CD14-positive monocyte (primary cell): ENCODE results near the gene ESPNL. TPM values are rescaled to one million over a fixed set of nuclear protein-coding genes. Genes with fewer than 3 reads are reported as not detected.
A peak's percentile ranks its signal among the peaks of the same experiment; 100 is the strongest.

Experiments
- DNase-seq, 3 donors: peaks; one replicate each; pipeline ENCODE4 v3.0.0-alpha.2; 2011 to 2022
- H2AFZ ChIP-seq: 2 replicates; pipeline ENCODE4 v1.6.0; 2012; ENCODE audit warnings: mild to moderate bottlenecking, low read depth, low read length, inconsistent platforms; ENCODE audit not compliant: insufficient read depth, poor library complexity, severe bottlenecking
- H3K27ac ChIP-seq, 2 donors: 1 replicate in 1 of 2; 2 replicates in 1 of 2; pipeline ENCODE4 v1.5.1; 2012 to 2013; ENCODE audit warnings: low read length in 2 of 2, control low read depth in 1 of 2, inconsistent platforms in 1 of 2, low read depth in 1 of 2, mild to moderate bottlenecking in 1 of 2
- H3K27me3 ChIP-seq, 2 donors: one replicate each; pipeline versions ENCODE4 v1.6.0 to v1.6.1; 2011 to 2013; ENCODE audit warnings: low read length in 2 of 2; ENCODE audit not compliant: control insufficient read depth in 2 of 2, insufficient read depth in 2 of 2
- H3K36me3 ChIP-seq, 2 donors: replicated peaks in 1 of 2; 1 replicate in 1 of 2; 2 replicates in 1 of 2; pipeline versions ENCODE4 v1.5.1 to v1.6.1; 2012 to 2013; ENCODE audit warnings: low read length in 2 of 2, control low read depth in 1 of 2, inconsistent platforms in 1 of 2, mild to moderate bottlenecking in 1 of 2; ENCODE audit not compliant: insufficient read depth in 2 of 2, control insufficient read depth in 1 of 2
- H3K4me1 ChIP-seq, 2 donors: 1 replicate in 1 of 2; 2 replicates in 1 of 2; pipeline versions ENCODE4 v1.5.1 to v1.6.1; 2012 to 2013; ENCODE audit warnings: low read length in 2 of 2, control low read depth in 1 of 2, inconsistent platforms in 1 of 2, mild to moderate bottlenecking in 1 of 2, moderate library complexity in 1 of 2; ENCODE audit not compliant: insufficient read depth in 2 of 2, control insufficient read depth in 1 of 2
- H3K4me2 ChIP-seq: replicated peaks from 2 replicates; pipeline ENCODE3; 2012; ENCODE audit warnings: low read length, moderate library complexity, mild to moderate bottlenecking; ENCODE audit not compliant: poor library complexity, severe bottlenecking; ENCODE audit errors: extremely low read depth
- H3K4me3 ChIP-seq, 3 experiments: fragments of 200-600 bp in 1 of 3; sonication (generic) in 1 of 3; replicated peaks in 1 of 3; 1 replicate in 2 of 3; 2 replicates in 1 of 3; pipeline ENCODE4 v1.5.1; 2011 to 2013; ENCODE audit warnings: low read length in 3 of 3, mild to moderate bottlenecking in 3 of 3, control low read depth in 2 of 3, low read depth in 2 of 3, inconsistent platforms in 1 of 3, moderate library complexity in 1 of 3
- H3K79me2 ChIP-seq: 2 replicates; pipeline ENCODE4 v1.6.0; 2012; ENCODE audit warnings: mild to moderate bottlenecking, control low read depth, inconsistent platforms, low read length, moderate library complexity; ENCODE audit not compliant: insufficient read depth
- H3K9ac ChIP-seq: 2 replicates; pipeline ENCODE4 v1.6.0; 2017; ENCODE audit warnings: low read length, mild to moderate bottlenecking; ENCODE audit not compliant: insufficient read depth, poor library complexity, severe bottlenecking
- H3K9me3 ChIP-seq, 2 donors: replicated peaks in 1 of 2; 1 replicate in 1 of 2; 2 replicates in 1 of 2; pipeline versions ENCODE4 v1.5.1 to v1.6.1; 2012 to 2013; ENCODE audit warnings: low read length in 2 of 2, control low read depth in 1 of 2; ENCODE audit not compliant: control insufficient read depth in 1 of 2, insufficient read depth in 1 of 2
- H4K20me1 ChIP-seq: 2 replicates; pipeline ENCODE4 v1.6.0; 2012; ENCODE audit warnings: mild to moderate bottlenecking, low read length, control low read depth, moderate library complexity; ENCODE audit not compliant: insufficient read depth
- H3K27ac Mint-ChIP-seq, 7 donors: one replicate each; pipeline ENCODE4 v1.8.0; 2020; ENCODE audit warnings: mild to moderate bottlenecking in 7 of 7, mixed read lengths in 7 of 7, moderate library complexity in 6 of 7, inconsistent platforms in 2 of 7
- H3K27me3 Mint-ChIP-seq, 3 donors: one replicate each; pipeline ENCODE4 v1.8.0; 2021 to 2022; ENCODE audit warnings: low read depth in 3 of 3, mild to moderate bottlenecking in 3 of 3, mixed read lengths in 3 of 3, moderate library complexity in 3 of 3, inconsistent platforms in 1 of 3
- H3K36me3 Mint-ChIP-seq, 2 donors: one replicate each; pipeline ENCODE4 v1.8.0; 2020; ENCODE audit warnings: mixed read lengths in 2 of 2, inconsistent platforms in 1 of 2, mild to moderate bottlenecking in 1 of 2
- H3K4me1 Mint-ChIP-seq: one replicate; pipeline ENCODE4 v1.8.0; 2020; ENCODE audit warnings: mild to moderate bottlenecking, mixed read lengths
- H3K4me3 Mint-ChIP-seq, 2 donors: one replicate each; pipeline ENCODE4 v1.8.0; 2020; ENCODE audit warnings: mild to moderate bottlenecking in 2 of 2, mixed read lengths in 2 of 2, moderate library complexity in 1 of 2
- H3K9me3 Mint-ChIP-seq, 7 donors: one replicate each; pipeline ENCODE4 v1.8.0; 2020 to 2022; ENCODE audit warnings: mixed read lengths in 7 of 7, mild to moderate bottlenecking in 6 of 7, moderate library complexity in 6 of 7, inconsistent platforms in 2 of 7
- CTCF ChIP-seq: fragments of 200-600 bp; IDR thresholded peaks from one replicate; pipeline ENCODE4 v1.8.0; 2022; ENCODE audit warnings: antibody characterized with exemption, mild to moderate bottlenecking
- WGBS: methylation state at CpG from one replicate; pipeline ENCODE4 v1.1.5; 2013; ENCODE audit warnings: missing lambda C conversion rate; ENCODE audit not compliant: insufficient coverage; 5-methylcytosine and 5-hydroxymethylcytosine counted together
- intact Hi-C, 2 donors: fragments of 100-400 bp; cut with micrococcal nuclease; formaldehyde crosslinking; loops; one replicate each; pipeline versions ENCODE4 v1.15.0 to v1.15.1; 2023
- polyA plus RNA-seq, 3 donors: library from polyadenylated mRNA; depleted of rRNA in 1 of 3; unstranded in 2 of 3; stranded (reverse) in 1 of 3; fragments of 300-500 nt in 2 of 3; fragments of >200 nt in 1 of 3; fragmentation: Illumina TruSeq in 2 of 3; gene quantifications; 1 replicate in 2 of 3; 2 replicates in 1 of 3; pipeline ENCODE4 v1.2.3, GENCODE V29; 2012 to 2021

ESPNL gene
- polyA plus RNA-seq, 3 donors = not detected

- no peak overlapping the region for H3K4me3 Mint-ChIP-seq
- no peak overlapping the region for H3K4me3 ChIP-seq
- no peak overlapping the region for H3K9ac ChIP-seq
- H3K27me3 Mint-ChIP-seq = peaks cover 0 to 4% (median 2%) of the 10 kb centered on the region in 3 donors
- H3K79me2 ChIP-seq = no peaks in the 10 kb centered on the region
- no peaks in the 10 kb centered on the region for H3K27me3 ChIP-seq
- no peaks in the 10 kb centered on the region for H4K20me1 ChIP-seq
- H3K27ac ChIP-seq = no peak overlapping the region
- H3K4me1 ChIP-seq = peaks cover 42 to 55% of the 10 kb centered on the region in 2 donors
- no peak overlapping the region for H3K27ac Mint-ChIP-seq
- DNase-seq = no peak
- intact Hi-C loops = no loop called here
- peaks cover 56% of the 10 kb centered on the region for H3K4me1 Mint-ChIP-seq
- H3K4me2 ChIP-seq = no peak overlapping the region
- TF ChIP-seq CTCF = peak; percentile 78
- WGBS = 71% methylated on average over 52 of the region's 56 CpGs
- no peaks in the 10 kb centered on the region for H3K9me3 ChIP-seq
- no peak overlapping the region for H2AFZ ChIP-seq
- H3K36me3 ChIP-seq = no peaks in the 10 kb centered on the region
- H3K9me3 Mint-ChIP-seq = peaks cover 0 to 4% (median 0%) of the 10 kb centered on the region in 7 donors
- H3K36me3 Mint-ChIP-seq = no peaks in the 10 kb centered on the region
Observed at GRCh38 chr2:238139196-238140039, 39.3 kb downstream of the ESPNL start.

- Mint-ChIP-seq H3K9me3 (peaks cover 0 to 4% (median 0%) of the 10 kb centered on the region in 7 donors), H3K36me3 (no peaks in the 10 kb centered on the region), H3K4me3 (no peak overlapping the region), H3K27me3 (peaks cover 0 to 2% (median under 1%) of the 10 kb centered on the region in 3 donors), H3K4me1 (peaks cover 56% of the 10 kb centered on the region), H3K27ac (no peak overlapping the region)
- no peak for TF ChIP-seq CTCF
- Histone ChIP-seq H3K79me2 (no peaks in the 10 kb centered on the region), H3K9ac (no peak overlapping the region), H3K4me2 (no peak overlapping the region), H3K9me3 (no peaks in the 10 kb centered on the region), H3K27me3 (no peaks in the 10 kb centered on the region), H3K4me1 (peaks cover 42 to 55% of the 10 kb centered on the region in 2 donors), H2AFZ (no peak overlapping the region), H3K36me3 (no peaks in the 10 kb centered on the region), H3K4me3 (no peak overlapping the region), H3K27ac (no peak overlapping the region), H4K20me1 (no peaks in the 10 kb centered on the region)
- intact Hi-C loops = no loop called here
- DNase-seq = no peak
- WGBS = 98% methylated on average over 6 of the region's 7 CpGs
Observed at GRCh38 chr2:238140040-238140439, 39.9 kb downstream of the ESPNL start.
